WERI-Rb-1 (cell line): Measurements from ENCODE around the gene PRPF39.
"Not testable (repeated sequence)": the region's sequence is repeated elsewhere in the genome, so short reads cannot be mapped to it uniquely, and the experiment has no call there.

Experiments used
- DNase-seq: peaks from one replicate; pipeline ENCODE4 v3.0.0-alpha.2; 2020
- H3K27ac ChIP-seq: fragments of 250-450 bp; sonication (Bioruptor Pico); 2 replicates; pipeline ENCODE4 v1.5.1; 2020; ENCODE audit warnings: mild to moderate bottlenecking, moderate library complexity
- H3K27me3 ChIP-seq: fragments of 250-450 bp; sonication (Bioruptor Pico); 2 replicates; pipeline ENCODE4 v1.5.1; 2021; ENCODE audit warnings: mild to moderate bottlenecking, low read depth, moderate library complexity; ENCODE audit not compliant: insufficient read depth, severe bottlenecking
- H3K36me3 ChIP-seq: fragments of 250-450 bp; sonication (Bioruptor Pico); 2 replicates; pipeline ENCODE4 v1.5.1; 2020; ENCODE audit warnings: mild to moderate bottlenecking, moderate library complexity
- H3K4me3 ChIP-seq: 2 replicates; pipeline ENCODE4 v1.5.1; 2011; ENCODE audit warnings: low read depth, mild to moderate bottlenecking, control low read depth, low read length
- H3K9me3 ChIP-seq: fragments of 250-450 bp; sonication (Bioruptor Pico); 2 replicates; pipeline ENCODE4 v1.5.1; 2021; ENCODE audit warnings: mild to moderate bottlenecking, moderate library complexity; ENCODE audit not compliant: severe bottlenecking
- CTCF ChIP-seq: IDR thresholded peaks from 2 replicates; pipeline ENCODE4 v1.5.1; 2011; ENCODE audit warnings: low read depth, mild to moderate bottlenecking, control low read depth, inconsistent platforms, low read length

Gene PRPF39

DNA sequence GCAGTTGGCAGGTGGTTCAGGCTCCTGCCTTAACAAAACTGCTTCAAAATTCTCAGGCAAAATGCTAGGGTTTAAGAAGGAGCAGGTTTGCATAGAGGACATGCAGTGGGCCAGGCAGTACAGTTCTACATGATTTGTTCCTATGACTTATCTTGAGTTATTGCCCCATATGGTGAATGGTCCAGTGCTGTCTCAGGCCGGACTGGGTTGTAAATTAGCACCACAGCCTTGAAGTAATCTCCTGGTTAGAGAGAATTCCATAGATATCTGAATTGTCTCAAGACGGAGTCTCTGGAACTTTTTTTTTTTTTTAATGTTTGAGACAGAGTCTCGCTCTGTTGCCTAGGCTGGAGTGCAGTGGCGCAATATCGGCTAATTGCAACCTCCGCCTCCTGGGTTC is 11.8 kb upstream of the PRPF39 start:
- DNase-seq: no peak
- Histone ChIP-seq H3K27me3 (no peaks in the 10 kb centered on the region), H3K36me3 (no peaks in the 10 kb centered on the region), H3K27ac (no peak overlapping the region), H3K9me3 (no peaks in the 10 kb centered on the region), H3K4me3 (no peak overlapping the region)
- no peak for TF ChIP-seq CTCF

GRCh38 chr14:45073231-45073879 is 10.6 kb upstream of the PRPF39 start:
- H3K27me3 ChIP-seq: no peaks in the 10 kb centered on the region
- no peaks in the 10 kb centered on the region for H3K9me3 ChIP-seq
- no peaks in the 10 kb centered on the region for H3K36me3 ChIP-seq
- H3K4me3 ChIP-seq: no peak overlapping the region
- no peak overlapping the region for H3K27ac ChIP-seq
- no peak for DNase-seq
- no peak for TF ChIP-seq CTCF

DNA sequence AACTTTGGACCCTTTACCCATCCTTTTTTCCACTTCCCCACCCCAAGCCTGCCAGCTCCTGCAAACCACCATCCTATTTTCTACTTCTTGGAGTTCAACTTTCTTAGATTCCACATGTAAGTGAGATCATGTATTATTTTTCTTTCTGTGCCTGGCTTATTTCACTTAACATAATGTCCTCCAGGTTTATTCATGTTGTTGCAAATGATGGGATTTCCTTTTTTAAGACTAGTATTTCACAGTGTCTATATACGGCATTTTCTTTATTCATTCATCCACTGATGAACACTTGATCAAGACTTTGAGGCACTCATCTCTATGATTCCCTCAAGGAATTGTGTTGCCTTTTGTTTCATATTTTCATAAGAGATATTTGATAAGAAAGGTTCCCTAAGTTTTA is 5.6 kb upstream of the PRPF39 start:
- Histone ChIP-seq H3K36me3 (no peaks in the 10 kb centered on the region), H3K4me3 (no peak overlapping the region), H3K9me3 (no peaks in the 10 kb centered on the region), H3K27me3 (no peaks in the 10 kb centered on the region), H3K27ac (no peak overlapping the region)
- TF ChIP-seq CTCF: no peak
- DNase-seq: no peak

DNA sequence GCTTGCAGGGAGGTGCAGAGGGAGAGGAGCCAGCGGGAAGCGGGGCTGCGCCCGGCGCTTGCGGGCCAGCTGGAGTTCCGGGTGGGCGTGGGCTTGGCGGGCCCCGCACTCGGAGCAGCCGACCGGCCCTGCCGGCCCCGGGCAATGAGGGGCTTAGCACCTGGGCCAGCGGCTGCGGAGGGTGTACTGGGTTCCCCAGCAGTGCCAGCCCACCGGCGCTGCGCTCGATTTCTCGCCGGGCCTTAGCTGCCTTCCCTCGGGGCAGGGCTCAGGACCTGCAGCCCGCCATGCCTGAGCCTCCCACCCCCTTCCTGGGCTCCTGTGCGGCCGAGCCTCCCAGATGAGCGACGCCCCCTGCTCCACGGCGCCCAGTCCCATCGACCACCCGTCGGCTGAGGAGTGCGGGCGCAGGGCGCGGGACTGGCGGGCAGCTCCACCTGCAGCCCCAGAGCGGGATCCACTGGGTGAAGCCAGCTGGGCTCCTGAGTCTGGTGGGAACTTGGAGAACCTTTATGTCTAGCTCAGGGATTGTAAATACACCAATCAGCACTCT is 3.4 kb upstream of the PRPF39 start:
- H3K27ac ChIP-seq, H3K36me3 ChIP-seq, DNase-seq: not testable (repeated sequence)

GRCh38 chr14:45081096-45081495 is 2.8 kb upstream of the PRPF39 start:
- not testable (repeated sequence) for H3K9me3 ChIP-seq, H3K27me3 ChIP-seq, DNase-seq, H3K27ac ChIP-seq, H3K36me3 ChIP-seq, H3K4me3 ChIP-seq

More for the DNA sequence above, 3.4 kb upstream of the PRPF39 start:
- H3K27me3 ChIP-seq, H3K4me3 ChIP-seq, H3K9me3 ChIP-seq: not testable (repeated sequence)

GRCh38 chr14:45082420-45082819 is 1.5 kb upstream of the PRPF39 start:
- no peaks in the 10 kb centered on the region for H3K27me3 ChIP-seq
- H3K27ac ChIP-seq: no peak overlapping the region
- no peak for DNase-seq
- no peak overlapping the region for H3K4me3 ChIP-seq
- no peaks in the 10 kb centered on the region for H3K9me3 ChIP-seq
- no peak for TF ChIP-seq CTCF
- peaks cover 5% of the 10 kb centered on the region for H3K36me3 ChIP-seq

- DNase-seq: no peak
- peak overlapping the region; percentile 88 for H3K4me3 ChIP-seq
- H3K9me3 ChIP-seq: no peaks in the 10 kb centered on the region
- no peaks in the 10 kb centered on the region for H3K27me3 ChIP-seq
- H3K27ac ChIP-seq: peak overlapping the region; percentile 61
- H3K36me3 ChIP-seq: peaks cover 8% of the 10 kb centered on the region
- TF ChIP-seq CTCF: no peak
These were observed 320 bp upstream of the PRPF39 start for GRCh38 chr14:45083617-45083975.
